OCI-LY7 (cell line): ENCODE data around the gene WDR35. TPM values are rescaled to one million over a fixed set of nuclear protein-coding genes. Genes with fewer than 3 reads are reported as not detected.

Experiments used
- BruUV-seq: library from RNA; stranded (reverse); fragments of 400-500 nt; replicated peaks from 2 replicates; lab custom pipeline; 2021; lab: Mats Ljungman, UMichigan
- CTCF ChIA-PET: fragments of 300-600 bp; sonication (Branson Sonifier 250); formaldehyde crosslinking; loops from one replicate; lab custom pipeline; 2022; ENCODE audit warnings: antibody characterized with exemption; ENCODE audit not compliant: unreplicated experiment; lab: Charles Lee
- POLR2A ChIA-PET: fragments of 300-600 bp; sonication (Branson Sonifier 250); formaldehyde crosslinking; loops from one replicate; lab custom pipeline; 2022; ENCODE audit warnings: antibody characterized with exemption; lab: Charles Lee
- DNase-seq: peaks from one replicate; pipeline ENCODE4 v3.0.0-alpha.2; 2015; ENCODE audit warnings: low spot score
- H2AFZ ChIP-seq: fragments of 200-600 bp; sonication (generic), shearing (Covaris generic); 2 replicates; pipeline ENCODE4 v1.6.1; 2014; ENCODE audit warnings: mild to moderate bottlenecking, antibody characterized with exemption, low read length, moderate library complexity
- H3K27ac ChIP-seq: fragments of 200-600 bp; sonication (generic); 2 replicates; pipeline ENCODE4 v1.5.1; 2014; ENCODE audit warnings: mixed run types, low read depth, mild to moderate bottlenecking, moderate library complexity, low read length, inconsistent platforms; ENCODE audit not compliant: poor library complexity, severe bottlenecking
- H3K36me3 ChIP-seq: fragments of 200-600 bp; sonication (generic); 2 replicates; pipeline ENCODE4 v1.6.1; 2014; ENCODE audit warnings: mild to moderate bottlenecking, antibody characterized with exemption, low read length, moderate library complexity, mixed read lengths; ENCODE audit not compliant: insufficient read depth
- H3K4me1 ChIP-seq: fragments of 200-600 bp; sonication (generic); 2 replicates; pipeline ENCODE4 v1.5.1; 2014; ENCODE audit warnings: mild to moderate bottlenecking, low read length; ENCODE audit not compliant: insufficient read depth, poor library complexity, severe bottlenecking
- H3K4me2 ChIP-seq: fragments of 200-600 bp; sonication (generic); 2 replicates; pipeline ENCODE4 v1.6.1; 2014; ENCODE audit warnings: mild to moderate bottlenecking, low read length
- H3K4me3 ChIP-seq: fragments of 200-600 bp; sonication (generic); 2 replicates; pipeline ENCODE4 v1.5.1; 2014; ENCODE audit warnings: mild to moderate bottlenecking, low read depth, low read length; ENCODE audit not compliant: poor library complexity, severe bottlenecking
- H3K79me2 ChIP-seq: fragments of 200-600 bp; sonication (generic); 2 replicates; pipeline ENCODE4 v1.6.1; 2016; ENCODE audit warnings: low read depth, mild to moderate bottlenecking, low read length, moderate library complexity, mixed read lengths; ENCODE audit not compliant: insufficient read depth
- H3K9me2 ChIP-seq: fragments of 200-600 bp; sonication (generic); 2 replicates; pipeline ENCODE4 v1.6.1; 2016; ENCODE audit warnings: mild to moderate bottlenecking, low read length, mixed read lengths; ENCODE audit not compliant: insufficient read depth
- H3K9me3 ChIP-seq: fragments of 200-600 bp; sonication (generic); 2 replicates; pipeline ENCODE4 v1.6.1; 2014; ENCODE audit warnings: mild to moderate bottlenecking, mixed run types, low read length, mixed read lengths
- H4K20me1 ChIP-seq: fragments of 200-600 bp; sonication (generic); 2 replicates; pipeline ENCODE4 v1.6.1; 2014; ENCODE audit warnings: mild to moderate bottlenecking, antibody characterized with exemption, low read length, moderate library complexity, mixed read lengths; ENCODE audit not compliant: insufficient read depth
- EZH2phosphoT487 ChIP-seq: fragments of 200-600 bp; sonication (generic); IDR thresholded peaks from 2 replicates; pipeline ENCODE4 v1.6.1; 2018; ENCODE audit warnings: low read depth, borderline replicate concordance, mild to moderate bottlenecking, mixed run types, antibody characterized with exemption, low read length, moderate library complexity, mixed read lengths
- intact Hi-C: fragments of 100-400 bp; cut with micrococcal nuclease; formaldehyde crosslinking; loops from one replicate; pipeline ENCODE4 v1.10.0; 2022; ENCODE audit not compliant: unreplicated experiment
- total RNA-seq, 2 experiments: library from RNA; depleted of rRNA in 1 of 2; stranded (reverse); fragments of >200 nt in 1 of 2; shearing (Covaris generic) in 1 of 2; gene quantifications; 2 replicates each; pipeline ENCODE4 v1.2.3, GENCODE V29; 2014 to 2022
- TF ChIP-seq, protein P1 (sequence below): fragments of 200-600 bp; sonication (generic); conservative IDR thresholded peaks from 2 replicates; pipeline ENCODE4 v1.5.1; 2014; ENCODE audit warnings: mild to moderate bottlenecking, antibody characterized with exemption, low read length, moderate library complexity, mixed read lengths

The WDR35 gene
- total RNA-seq, 2 experiments from 2014 or later, result 0.06 to 1.5 TPM

DNA sequence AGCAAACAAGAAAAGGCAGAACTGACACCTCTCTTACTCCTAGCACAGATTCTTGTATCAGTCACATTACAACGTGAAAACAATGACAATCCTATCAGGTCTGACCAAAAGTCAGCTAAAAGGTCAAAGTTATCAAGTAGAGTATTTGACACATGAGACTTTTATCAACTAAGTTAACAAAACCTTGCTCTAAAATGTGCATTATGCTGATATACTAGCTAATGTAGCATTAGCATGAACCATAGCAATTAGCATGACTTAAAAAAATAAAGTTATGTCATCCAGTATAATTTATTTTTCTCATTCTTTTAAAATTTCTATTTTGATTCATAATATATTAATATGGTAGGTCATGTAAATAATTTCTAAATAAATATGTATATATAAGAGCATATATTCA is 46.7 kb downstream of the WDR35 start:
- CTCF ChIA-PET, result no interaction called here
- Histone ChIP-seq H3K9me3 (no peaks in the 10 kb centered on the region), H3K9me2 (no peaks in the 10 kb centered on the region), H3K79me2 (no peaks in the 10 kb centered on the region), H3K4me1 (no peaks in the 10 kb centered on the region), H2AFZ (no peak overlapping the region), H3K27ac (no peak overlapping the region), H4K20me1 (no peaks in the 10 kb centered on the region), H3K4me3 (no peak overlapping the region), H3K4me2 (no peak overlapping the region), H3K36me3 (no peaks in the 10 kb centered on the region)
- POLR2A ChIA-PET, result interaction anchor here (0.6 kb wide), 1 partner anchor 114 kb away, joined by 3 read pairs; no protein-coding TSS in a partner anchor
- no peak for TF ChIP-seq EZH2phosphoT487
- TF ChIP-seq, protein P1, sequence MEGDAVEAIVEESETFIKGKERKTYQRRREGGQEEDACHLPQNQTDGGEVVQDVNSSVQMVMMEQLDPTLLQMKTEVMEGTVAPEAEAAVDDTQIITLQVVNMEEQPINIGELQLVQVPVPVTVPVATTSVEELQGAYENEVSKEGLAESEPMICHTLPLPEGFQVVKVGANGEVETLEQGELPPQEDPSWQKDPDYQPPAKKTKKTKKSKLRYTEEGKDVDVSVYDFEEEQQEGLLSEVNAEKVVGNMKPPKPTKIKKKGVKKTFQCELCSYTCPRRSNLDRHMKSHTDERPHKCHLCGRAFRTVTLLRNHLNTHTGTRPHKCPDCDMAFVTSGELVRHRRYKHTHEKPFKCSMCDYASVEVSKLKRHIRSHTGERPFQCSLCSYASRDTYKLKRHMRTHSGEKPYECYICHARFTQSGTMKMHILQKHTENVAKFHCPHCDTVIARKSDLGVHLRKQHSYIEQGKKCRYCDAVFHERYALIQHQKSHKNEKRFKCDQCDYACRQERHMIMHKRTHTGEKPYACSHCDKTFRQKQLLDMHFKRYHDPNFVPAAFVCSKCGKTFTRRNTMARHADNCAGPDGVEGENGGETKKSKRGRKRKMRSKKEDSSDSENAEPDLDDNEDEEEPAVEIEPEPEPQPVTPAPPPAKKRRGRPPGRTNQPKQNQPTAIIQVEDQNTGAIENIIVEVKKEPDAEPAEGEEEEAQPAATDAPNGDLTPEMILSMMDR, result no peak
- BruUV-seq, result no TSS peak
- intact Hi-C loops, result no loop called here
- DNase-seq, result no peak

DNA sequence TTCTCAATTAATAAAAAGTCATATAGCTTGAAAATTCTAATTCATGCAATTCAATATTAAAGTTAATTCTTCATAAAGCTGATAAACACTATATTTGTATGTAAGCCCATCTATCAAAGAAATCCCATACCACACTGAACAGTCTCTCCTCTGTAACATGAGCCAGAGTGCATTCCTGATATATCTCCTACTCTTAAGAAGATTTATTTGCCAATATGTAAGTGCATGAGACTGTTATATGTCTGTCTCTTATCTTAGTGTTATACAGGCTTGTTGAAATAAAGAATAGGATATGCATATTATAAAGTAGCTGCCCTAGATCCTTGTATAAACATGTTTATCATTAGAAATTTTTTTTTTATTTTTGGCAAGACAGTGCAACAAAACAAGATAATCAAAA is 47.7 kb downstream of the WDR35 start:
- no peaks in the 10 kb centered on the region for H3K36me3 ChIP-seq
- intact Hi-C loops, result no loop called here
- no peaks in the 10 kb centered on the region for H3K4me1 ChIP-seq
- no peak for TF ChIP-seq EZH2phosphoT487
- TF ChIP-seq, protein P1, result no peak
- no peaks in the 10 kb centered on the region for H4K20me1 ChIP-seq
- DNase-seq, result no peak
- CTCF ChIA-PET, result no interaction called here
- POLR2A ChIA-PET, result interaction anchor here (1.0 kb wide), 1 partner anchor 13 kb away, joined by 4 read pairs; no protein-coding TSS in a partner anchor
- H3K4me2 ChIP-seq, result no peak overlapping the region
- no peaks in the 10 kb centered on the region for H3K9me3 ChIP-seq
- no peak overlapping the region for H3K4me3 ChIP-seq
- no peak overlapping the region for H3K27ac ChIP-seq
- no peak overlapping the region for H2AFZ ChIP-seq
- no peaks in the 10 kb centered on the region for H3K79me2 ChIP-seq
- BruUV-seq, result no TSS peak
- H3K9me2 ChIP-seq, result no peaks in the 10 kb centered on the region

DNA sequence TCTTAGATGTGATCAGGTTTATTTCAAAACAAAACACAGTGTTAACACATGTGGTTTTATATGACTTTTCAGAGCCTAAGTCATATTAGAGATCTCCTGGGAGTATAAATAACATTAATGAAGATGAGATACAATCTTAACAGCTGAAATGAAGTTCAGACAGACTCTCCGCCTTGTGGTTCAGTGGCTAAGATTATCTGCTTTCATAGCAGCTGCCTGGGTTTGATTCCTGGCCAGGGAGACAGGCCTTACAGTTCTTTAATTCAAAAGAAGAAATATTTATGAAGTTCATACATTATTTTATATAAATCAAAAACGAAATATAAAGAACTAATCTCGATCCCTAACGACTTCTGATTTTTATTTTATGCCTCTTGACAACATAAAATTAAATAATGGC is 52.9 kb downstream of the WDR35 start:
- Histone ChIP-seq H3K9me3 (no peaks in the 10 kb centered on the region), H4K20me1 (no peaks in the 10 kb centered on the region), H3K79me2 (no peaks in the 10 kb centered on the region), H3K4me1 (no peaks in the 10 kb centered on the region), H3K4me2 (no peak overlapping the region), H3K9me2 (no peaks in the 10 kb centered on the region), H2AFZ (no peak overlapping the region), H3K27ac (no peak overlapping the region), H3K36me3 (no peaks in the 10 kb centered on the region), H3K4me3 (no peak overlapping the region)
- intact Hi-C loops, result no loop called here
- no peak for TF ChIP-seq EZH2phosphoT487
- TF ChIP-seq, protein P1, result no peak
- ChIA-PET CTCF (no interaction called here), POLR2A (no interaction called here)
- DNase-seq, result no peak
- BruUV-seq, result no TSS peak
